HEK293T (cell line): Measurements from ENCODE around the gene GON4L.

Experiments used
- BHLHE40 ChIP-seq: fragments of 450-650 bp; IDR thresholded peaks from 2 replicates; pipeline ENCODE4 v1.6.1; 2016; ENCODE audit warnings: mild to moderate bottlenecking, moderate library complexity, borderline replicate concordance
- CTBP1 ChIP-seq: fragments of 450-650 bp; IDR thresholded peaks from 2 replicates; pipeline ENCODE4 v1.6.1; 2016; ENCODE audit warnings: borderline replicate concordance
- ELF4 ChIP-seq: fragments of 450-650 bp; IDR thresholded peaks from 2 replicates; pipeline ENCODE4 v1.6.1; 2017; ENCODE audit warnings: antibody characterized with exemption
- FOXA1 ChIP-seq: fragments of 450-650 bp; IDR thresholded peaks from 2 replicates; pipeline ENCODE4 v1.6.1; 2016; ENCODE audit warnings: mild to moderate bottlenecking
- FOXK2 ChIP-seq: fragments of 450-650 bp; IDR thresholded peaks from 2 replicates; pipeline ENCODE4 v1.6.1; 2016; ENCODE audit warnings: mild to moderate bottlenecking
- FOXM1 ChIP-seq: fragments of 450-650 bp; IDR thresholded peaks from 2 replicates; pipeline ENCODE4 v1.6.1; 2017; ENCODE audit warnings: mild to moderate bottlenecking, borderline replicate concordance
- HDGF ChIP-seq: fragments of 450-650 bp; IDR thresholded peaks from 2 replicates; pipeline ENCODE4 v1.6.1; 2017; ENCODE audit warnings: antibody characterized with exemption, borderline replicate concordance
- LEF1 ChIP-seq: fragments of 450-650 bp; IDR thresholded peaks from 2 replicates; pipeline ENCODE4 v1.6.1; 2017; ENCODE audit warnings: mild to moderate bottlenecking, borderline replicate concordance
- NFRKB ChIP-seq: fragments of 450-650 bp; IDR thresholded peaks from 2 replicates; pipeline ENCODE4 v1.6.1; 2016; ENCODE audit warnings: mild to moderate bottlenecking, moderate library complexity
- SP1 ChIP-seq: fragments of 450-650 bp; IDR thresholded peaks from 2 replicates; pipeline ENCODE4 v1.6.1; 2017
- SUZ12 ChIP-seq: fragments of 450-650 bp; IDR thresholded peaks from 2 replicates; pipeline ENCODE4 v1.6.1; 2016; ENCODE audit warnings: mild to moderate bottlenecking
- ZNF384 ChIP-seq: fragments of 450-650 bp; IDR thresholded peaks from 2 replicates; pipeline ENCODE4 v1.6.1; 2016

GRCh38 chr1:155760751-155761475 lies 96.1 kb downstream of the GON4L start:
- TF ChIP-seq FOXM1 (no peak), SP1 (no peak), HDGF (no peak), FOXA1 (no peak), ELF4 (no peak), SUZ12 (no peak), BHLHE40 (no peak), ZNF384 (no peak), LEF1 (no peak), FOXK2 (no peak), CTBP1 (no peak), NFRKB (no peak)
